ENCODE results near the gene TTC32. TPM values are rescaled to one million over a fixed set of nuclear protein-coding genes. Genes with fewer than 3 reads are reported as not detected.

The TTC32 gene
- total and polyA plus RNA-seq, 2 experiments from 2014 or later, result 4.6 to 17.0 TPM

DNA sequence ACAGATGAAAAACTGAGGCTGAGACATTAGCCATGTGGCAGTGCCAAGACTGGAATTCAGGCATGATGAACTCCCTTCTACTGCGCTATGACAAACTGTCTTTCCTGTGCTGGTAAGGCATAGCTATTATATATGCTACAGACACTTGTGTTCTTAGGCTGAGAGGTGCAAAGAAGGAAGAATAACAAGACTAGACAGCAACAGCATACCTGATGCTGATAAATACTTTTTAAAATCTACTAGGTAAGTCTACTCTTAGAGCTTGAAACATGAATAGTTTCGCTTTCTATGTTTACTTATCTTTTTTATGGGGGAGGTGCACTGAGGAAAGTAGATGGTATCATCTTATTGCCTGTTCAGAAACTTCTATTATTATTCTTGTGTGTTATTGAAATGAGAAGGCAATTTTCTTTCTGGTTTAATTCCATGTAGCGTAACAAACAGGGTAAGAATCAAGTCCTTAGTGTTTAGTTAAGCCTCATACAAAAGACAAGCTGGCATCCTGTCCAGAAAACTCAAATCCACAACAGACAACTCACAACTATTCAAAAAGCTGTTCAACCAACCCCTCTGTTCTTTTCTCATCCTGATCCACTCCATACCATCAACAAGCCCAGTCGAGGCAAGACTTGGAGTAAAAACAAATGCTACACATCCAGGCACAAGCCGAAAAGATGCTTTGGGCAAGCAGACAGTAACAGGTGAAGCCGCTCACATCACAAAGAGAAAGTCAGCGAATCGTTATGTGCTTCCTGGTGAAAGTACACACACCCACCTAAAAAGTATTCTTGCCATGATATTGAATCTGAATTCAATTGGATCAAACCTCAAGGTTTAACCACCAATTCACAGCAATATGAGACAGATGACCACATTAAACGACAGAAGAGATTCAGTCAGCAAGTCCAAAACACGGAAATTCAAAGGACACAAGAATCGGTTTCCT is 1.5 kb downstream of the TTC32 start:
- Mint-ChIP-seq H3K36me3 (ENCODE audit: low read depth) (no peaks in the 10 kb centered on the region), H3K4me1 (peaks cover 16% of the 10 kb centered on the region), H3K27me3 (ENCODE audit: insufficient read depth, low read depth, poor library complexity) (peaks cover 7% of the 10 kb centered on the region), H3K27ac (no peak overlapping the region), H3K9me3 (no peaks in the 10 kb centered on the region), H3K4me3 (peak overlapping the region; percentile 98)
- H3K27ac ChIP-seq (ENCODE audit: low read depth), result no peak overlapping the region
- H3K4me3 ChIP-seq, result peak overlapping the region; percentile 78
- H3K4me1 ChIP-seq (ENCODE audit: insufficient read depth), result peaks cover 3% of the 10 kb centered on the region; the same call in 1 of the 2 replicates
- ATAC-seq (no peak), DNase-seq (ENCODE audit: low spot score) (no peak)
- no peaks in the 10 kb centered on the region for H3K27me3 ChIP-seq (ENCODE audit: insufficient read depth)
- H3K9me2 ChIP-seq (ENCODE audit: insufficient read depth), result no peaks in the 10 kb centered on the region
- no peaks in the 10 kb centered on the region for H3K36me3 ChIP-seq (ENCODE audit: insufficient read depth)
- H3K4me2 ChIP-seq, result peak overlapping the region; percentile 80
- H2AFZ ChIP-seq, result peak overlapping the region; percentile 99; the same call in 1 of the 2 replicates
- peaks cover 23% of the 10 kb centered on the region for H3K79me2 ChIP-seq (replicated peaks; ENCODE audit: insufficient read depth)
- no peaks in the 10 kb centered on the region for H3F3A ChIP-seq (replicated peaks; ENCODE audit: low read depth)
- TF ChIP-seq REST (IDR thresholded peaks at IDR 0.05; ENCODE audit: unreplicated experiment), result no peak
- TF ChIP-seq NANOG (IDR thresholded peaks at IDR 0.05; ENCODE audit: borderline replicate concordance), result no peak
- TF ChIP-seq CTCF (conservative IDR thresholded peaks at IDR 0.05; ENCODE audit: low read depth in 2 of 2), result no peak
- TF ChIP-seq, protein P1, sequence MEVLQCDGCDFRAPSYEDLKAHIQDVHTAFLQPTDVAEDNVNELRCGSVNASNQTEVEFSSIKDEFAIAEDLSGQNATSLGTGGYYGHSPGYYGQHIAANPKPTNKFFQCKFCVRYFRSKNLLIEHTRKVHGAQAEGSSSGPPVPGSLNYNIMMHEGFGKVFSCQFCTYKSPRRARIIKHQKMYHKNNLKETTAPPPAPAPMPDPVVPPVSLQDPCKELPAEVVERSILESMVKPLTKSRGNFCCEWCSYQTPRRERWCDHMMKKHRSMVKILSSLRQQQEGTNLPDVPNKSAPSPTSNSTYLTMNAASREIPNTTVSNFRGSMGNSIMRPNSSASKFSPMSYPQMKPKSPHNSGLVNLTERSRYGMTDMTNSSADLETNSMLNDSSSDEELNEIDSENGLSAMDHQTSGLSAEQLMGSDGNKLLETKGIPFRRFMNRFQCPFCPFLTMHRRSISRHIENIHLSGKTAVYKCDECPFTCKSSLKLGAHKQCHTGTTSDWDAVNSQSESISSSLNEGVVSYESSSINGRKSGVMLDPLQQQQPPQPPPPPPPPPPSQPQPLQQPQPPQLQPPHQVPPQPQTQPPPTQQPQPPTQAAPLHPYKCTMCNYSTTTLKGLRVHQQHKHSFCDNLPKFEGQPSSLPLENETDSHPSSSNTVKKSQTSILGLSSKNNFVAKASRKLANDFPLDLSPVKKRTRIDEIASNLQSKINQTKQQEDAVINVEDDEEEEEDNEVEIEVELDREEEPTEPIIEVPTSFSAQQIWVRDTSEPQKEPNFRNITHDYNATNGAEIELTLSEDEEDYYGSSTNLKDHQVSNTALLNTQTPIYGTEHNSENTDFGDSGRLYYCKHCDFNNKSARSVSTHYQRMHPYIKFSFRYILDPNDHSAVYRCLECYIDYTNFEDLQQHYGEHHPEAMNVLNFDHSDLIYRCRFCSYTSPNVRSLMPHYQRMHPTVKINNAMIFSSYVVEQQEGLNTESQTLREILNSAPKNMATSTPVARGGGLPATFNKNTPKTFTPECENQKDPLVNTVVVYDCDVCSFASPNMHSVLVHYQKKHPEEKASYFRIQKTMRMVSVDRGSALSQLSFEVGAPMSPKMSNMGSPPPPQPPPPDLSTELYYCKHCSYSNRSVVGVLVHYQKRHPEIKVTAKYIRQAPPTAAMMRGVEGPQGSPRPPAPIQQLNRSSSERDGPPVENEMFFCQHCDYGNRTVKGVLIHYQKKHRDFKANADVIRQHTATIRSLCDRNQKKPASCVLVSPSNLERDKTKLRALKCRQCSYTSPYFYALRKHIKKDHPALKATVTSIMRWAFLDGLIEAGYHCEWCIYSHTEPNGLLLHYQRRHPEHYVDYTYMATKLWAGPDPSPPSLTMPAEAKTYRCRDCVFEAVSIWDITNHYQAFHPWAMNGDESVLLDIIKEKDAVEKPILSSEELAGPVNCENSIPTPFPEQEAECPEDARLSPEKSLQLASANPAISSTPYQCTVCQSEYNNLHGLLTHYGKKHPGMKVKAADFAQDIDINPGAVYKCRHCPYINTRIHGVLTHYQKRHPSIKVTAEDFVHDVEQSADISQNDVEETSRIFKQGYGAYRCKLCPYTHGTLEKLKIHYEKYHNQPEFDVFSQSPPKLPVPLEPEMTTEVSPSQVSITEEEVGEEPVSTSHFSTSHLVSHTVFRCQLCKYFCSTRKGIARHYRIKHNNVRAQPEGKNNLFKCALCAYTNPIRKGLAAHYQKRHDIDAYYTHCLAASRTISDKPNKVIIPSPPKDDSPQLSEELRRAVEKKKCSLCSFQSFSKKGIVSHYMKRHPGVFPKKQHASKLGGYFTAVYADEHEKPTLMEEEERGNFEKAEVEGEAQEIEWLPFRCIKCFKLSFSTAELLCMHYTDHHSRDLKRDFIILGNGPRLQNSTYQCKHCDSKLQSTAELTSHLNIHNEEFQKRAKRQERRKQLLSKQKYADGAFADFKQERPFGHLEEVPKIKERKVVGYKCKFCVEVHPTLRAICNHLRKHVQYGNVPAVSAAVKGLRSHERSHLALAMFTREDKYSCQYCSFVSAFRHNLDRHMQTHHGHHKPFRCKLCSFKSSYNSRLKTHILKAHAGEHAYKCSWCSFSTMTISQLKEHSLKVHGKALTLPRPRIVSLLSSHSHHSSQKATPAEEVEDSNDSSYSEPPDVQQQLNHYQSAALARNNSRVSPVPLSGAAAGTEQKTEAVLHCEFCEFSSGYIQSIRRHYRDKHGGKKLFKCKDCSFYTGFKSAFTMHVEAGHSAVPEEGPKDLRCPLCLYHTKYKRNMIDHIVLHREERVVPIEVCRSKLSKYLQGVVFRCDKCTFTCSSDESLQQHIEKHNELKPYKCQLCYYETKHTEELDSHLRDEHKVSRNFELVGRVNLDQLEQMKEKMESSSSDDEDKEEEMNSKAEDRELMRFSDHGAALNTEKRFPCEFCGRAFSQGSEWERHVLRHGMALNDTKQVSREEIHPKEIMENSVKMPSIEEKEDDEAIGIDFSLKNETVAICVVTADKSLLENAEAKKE (CRISPR knock-in tag; IDR thresholded peaks at IDR 0.05), result no peak
- no peak for TF ChIP-seq ZNF114 (CRISPR knock-in tag; IDR thresholded peaks at IDR 0.05)
- TF ChIP-seq CREB1 (CRISPR knock-in tag; IDR thresholded peaks at IDR 0.05; ENCODE audit: low read depth), result no peak
- TF ChIP-seq ZNF331 (CRISPR knock-in tag; IDR thresholded peaks at IDR 0.05; ENCODE audit: low read depth), result no peak
- no peak for TF ChIP-seq EZH2phosphoT487 (IDR thresholded peaks at IDR 0.05; ENCODE audit: unreplicated experiment)
- no peak for TF ChIP-seq STAT1 (IDR thresholded peaks at IDR 0.05; ENCODE audit: unreplicated experiment)
- TF ChIP-seq POLR2AphosphoS5 (IDR thresholded peaks at IDR 0.05; ENCODE audit: low read depth), result no peak
- no peak for TF ChIP-seq ETS1 (IDR thresholded peaks at IDR 0.05)
- TF ChIP-seq JUNB (IDR thresholded peaks at IDR 0.05; ENCODE audit: unreplicated experiment), result no peak
- TF ChIP-seq EZH2 (IDR thresholded peaks at IDR 0.05; ENCODE audit: low read depth, unreplicated experiment), result no peak
- no peaks in the 10 kb centered on the region; the same call in 1 of the 2 replicates for H4K20me1 ChIP-seq (replicated peaks; ENCODE audit: insufficient read depth)
